ENCODE data around the gene DCAF7. TPM values are rescaled to one million over a fixed set of nuclear protein-coding genes. Genes with fewer than 3 reads are reported as not detected.
A peak's percentile ranks its signal among the peaks of the same experiment; 100 is the strongest.

Gene DCAF7
- total RNA-seq, 2 donors from 2014 or later = 96.0 to 114 TPM

GRCh38 chr17:63621684-63622573 is 71.7 kb downstream of the DCAF7 start, which contains the start of gene MAP3K3:
Gene MAP3K3, plus strand, starts transcription at chr17:63622417. Its CDS starts 343 bp downstream, at chr17:63622760.
- Histone ChIP-seq H3K9ac (ENCODE audit: extremely low read depth, low read length, poor library complexity, severe bottlenecking) (peak within 1 kb of the TSS; percentile 4), H3K4me3 (ENCODE audit: low read length) (peak within 1 kb of the TSS; percentile 83), H3K36me3 (ENCODE audit: control insufficient read depth, insufficient read depth, low read length) (no peaks in the 10 kb centered on the region), H3K4me1 (ENCODE audit: control insufficient read depth, insufficient read depth, low read length) (peaks cover 4% of the 10 kb centered on the region), H3K9me3 (ENCODE audit: control insufficient read depth, low read length) (no peaks in the 10 kb centered on the region), H3K27ac (ENCODE audit: low read depth, low read length) (peak within 1 kb of the TSS; percentile 60), H3K27me3 (ENCODE audit: control insufficient read depth, insufficient read depth, low read length, poor library complexity, severe bottlenecking) (no peaks in the 10 kb centered on the region)
- TF ChIP-seq CTCF (conservative IDR thresholded peaks at IDR 0.05) = no peak
- peak within 1 kb of the TSS; percentile 88 for H3K4me3 Mint-ChIP-seq
- H3K36me3 Mint-ChIP-seq (ENCODE audit: low read depth) = no peaks in the 10 kb centered on the region
- DNase-seq = peak; percentile 100
- no peaks in the 10 kb centered on the region for H3K9me3 Mint-ChIP-seq
- H3K4me1 Mint-ChIP-seq = peaks cover 27% of the 10 kb centered on the region
- H3K27me3 Mint-ChIP-seq (ENCODE audit: insufficient read depth) = peaks cover 2% of the 10 kb centered on the region
- peak within 1 kb of the TSS; percentile 85 for H3K27ac Mint-ChIP-seq
- WGBS, 2 experiments (ENCODE audit: insufficient coverage in 1 of 2, insufficient read length in 1 of 2) = 0 to 1% methylated on average over 14 to 75 of the region's 75 CpGs

GRCh38 chr17:63622574-63623390 is 72.5 kb downstream of the DCAF7 start:
- H3K4me1 Mint-ChIP-seq = peaks cover 30% of the 10 kb centered on the region
- no peak for TF ChIP-seq CTCF (conservative IDR thresholded peaks at IDR 0.05)
- peaks cover under 1% of the 10 kb centered on the region for H3K27me3 Mint-ChIP-seq (ENCODE audit: insufficient read depth)
- H3K4me3 Mint-ChIP-seq = peak overlapping the region; percentile 88
- H3K27ac Mint-ChIP-seq = peak overlapping the region; percentile 85
- peak overlapping the region; percentile 4 for H3K9ac ChIP-seq (ENCODE audit: extremely low read depth, low read length, poor library complexity, severe bottlenecking)
- no peaks in the 10 kb centered on the region for H3K9me3 Mint-ChIP-seq
- no peaks in the 10 kb centered on the region for H3K36me3 ChIP-seq (ENCODE audit: control insufficient read depth, insufficient read depth, low read length)
- H3K27ac ChIP-seq (ENCODE audit: low read depth, low read length) = peak overlapping the region; percentile 21
- WGBS, 2 experiments (ENCODE audit: insufficient coverage in 1 of 2, insufficient read length in 1 of 2) = 0% methylated on average over 41 to 100 of the region's 100 CpGs
- no peaks in the 10 kb centered on the region for H3K9me3 ChIP-seq (ENCODE audit: control insufficient read depth, low read length)
- peak overlapping the region; percentile 83 for H3K4me3 ChIP-seq (ENCODE audit: low read length)
- H3K36me3 Mint-ChIP-seq (ENCODE audit: low read depth) = no peaks in the 10 kb centered on the region
- DNase-seq = peak; percentile 90
- H3K27me3 ChIP-seq (ENCODE audit: control insufficient read depth, insufficient read depth, low read length, poor library complexity, severe bottlenecking) = no peaks in the 10 kb centered on the region
- H3K4me1 ChIP-seq (ENCODE audit: control insufficient read depth, insufficient read depth, low read length) = peaks cover 4% of the 10 kb centered on the region

DNA sequence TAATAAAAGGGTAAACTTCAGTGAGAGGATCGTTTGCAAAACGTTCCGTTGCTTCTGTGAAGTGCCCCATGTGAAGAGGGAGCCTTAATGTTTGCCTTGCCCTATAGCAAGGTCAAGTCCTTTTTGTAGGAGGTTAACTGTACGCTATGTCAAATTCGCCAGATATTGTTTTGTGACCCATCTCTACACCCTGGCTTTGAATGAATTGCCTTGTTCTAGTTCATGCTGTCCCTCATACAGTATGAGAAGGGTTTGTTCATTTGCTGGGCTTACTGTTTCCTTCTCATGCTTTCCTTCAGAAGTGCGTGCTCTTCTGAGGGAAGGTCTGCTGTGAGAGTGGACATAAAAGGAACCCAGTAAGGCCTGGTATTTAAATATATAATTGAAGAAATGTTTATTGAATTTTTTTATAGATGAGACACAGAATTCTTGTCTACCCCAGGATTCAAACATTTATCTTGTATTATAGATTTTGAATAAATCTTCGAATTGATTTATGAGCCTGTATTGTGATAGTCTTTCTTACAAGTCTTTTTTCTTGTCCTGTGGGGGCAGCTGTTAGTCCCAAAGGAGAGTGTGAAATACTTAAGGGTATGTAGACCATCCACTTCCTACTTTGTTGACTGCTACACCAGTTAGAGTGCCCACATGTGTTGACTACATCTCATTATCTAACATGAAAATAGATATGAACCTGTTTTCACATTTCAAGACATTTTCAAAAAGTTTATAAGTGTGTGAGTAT is 73.7 kb downstream of the DCAF7 start:
- peak overlapping the region; percentile 88 for H3K4me3 Mint-ChIP-seq
- 17 to 41% methylated on average over 5 to 6 of the region's 7 CpGs for WGBS, 2 experiments (ENCODE audit: insufficient coverage in 1 of 2, insufficient read length in 1 of 2)
- Histone ChIP-seq H3K27me3 (ENCODE audit: control insufficient read depth, insufficient read depth, low read length, poor library complexity, severe bottlenecking) (no peaks in the 10 kb centered on the region), H3K27ac (ENCODE audit: low read depth, low read length) (no peak overlapping the region), H3K9me3 (ENCODE audit: control insufficient read depth, low read length) (no peaks in the 10 kb centered on the region), H3K36me3 (ENCODE audit: control insufficient read depth, insufficient read depth, low read length) (no peaks in the 10 kb centered on the region), H3K9ac (ENCODE audit: extremely low read depth, low read length, poor library complexity, severe bottlenecking) (no peak overlapping the region), H3K4me3 (ENCODE audit: low read length) (peak overlapping the region; percentile 83), H3K4me1 (ENCODE audit: control insufficient read depth, insufficient read depth, low read length) (peaks cover 4% of the 10 kb centered on the region)
- no peaks in the 10 kb centered on the region for H3K36me3 Mint-ChIP-seq (ENCODE audit: low read depth)
- peaks cover 30% of the 10 kb centered on the region for H3K4me1 Mint-ChIP-seq
- H3K9me3 Mint-ChIP-seq = no peaks in the 10 kb centered on the region
- H3K27me3 Mint-ChIP-seq (ENCODE audit: insufficient read depth) = no peaks in the 10 kb centered on the region
- no peak for DNase-seq
- no peak overlapping the region for H3K27ac Mint-ChIP-seq
- no peak for TF ChIP-seq CTCF (conservative IDR thresholded peaks at IDR 0.05)
